ENCODE measurements around the gene RASAL3. TPM values are rescaled to one million over a fixed set of nuclear protein-coding genes. Genes with fewer than 3 reads are reported as not detected.
"Not testable (repeated sequence)": the region's sequence is repeated elsewhere in the genome, so short reads cannot be mapped to it uniquely, and the experiment has no call there.

The RASAL3 gene
- total RNA-seq, 2 donors from 2014 or later = 2.8 to 4.3 TPM

- no peaks in the 10 kb centered on the region for H3K4me1 ChIP-seq (replicated peaks)
- no peaks in the 10 kb centered on the region for H3K9me3 ChIP-seq
- H3K36me3 ChIP-seq = no peaks in the 10 kb centered on the region
- DNase-seq (ENCODE audit: low spot score) = peak; percentile 74
- 32% methylated on average over 1 of the region's 1 CpG for WGBS
- H3K4me3 ChIP-seq = no peak overlapping the region
- H3K27ac ChIP-seq = peak overlapping the region; percentile 49 to 81
- no peak for TF ChIP-seq POLR2A (IDR thresholded peaks at IDR 0.05)
- TF ChIP-seq CTCF (IDR thresholded peaks at IDR 0.05) = no peak
- TF ChIP-seq POLR2AphosphoS5 (IDR thresholded peaks at IDR 0.05) = peak; percentile 96
- no peaks in the 10 kb centered on the region for H3K27me3 ChIP-seq (replicated peaks; ENCODE audit: insufficient read depth)
- intact Hi-C loops (cut with DNase I) = no loop called here
Measured at GRCh38 chr19:15495151-15495550, 30.8 kb upstream of the RASAL3 start.

- DNase-seq (ENCODE audit: low spot score) = no peak
- WGBS = 51% methylated on average over 13 of the region's 13 CpGs
- no peak for TF ChIP-seq POLR2A (IDR thresholded peaks at IDR 0.05)
- no peak for TF ChIP-seq POLR2AphosphoS5 (IDR thresholded peaks at IDR 0.05)
- TF ChIP-seq CTCF (IDR thresholded peaks at IDR 0.05) = no peak
- Histone ChIP-seq H3K36me3 (no peaks in the 10 kb centered on the region), H3K4me1 (replicated peaks) (no peaks in the 10 kb centered on the region), H3K27ac (no peak overlapping the region), H3K4me3 (no peak overlapping the region), H3K9me3 (no peaks in the 10 kb centered on the region), H3K27me3 (replicated peaks; ENCODE audit: insufficient read depth) (no peaks in the 10 kb centered on the region)
- intact Hi-C loops (cut with DNase I) = no loop called here
Measured at GRCh38 chr19:15488489-15489226, 24.3 kb upstream of the RASAL3 start.

- Histone ChIP-seq H3K4me1 (replicated peaks) (no peaks in the 10 kb centered on the region), H3K27me3 (replicated peaks; ENCODE audit: insufficient read depth) (no peaks in the 10 kb centered on the region), H3K4me3 (no peak overlapping the region), H3K27ac (no peak overlapping the region), H3K9me3 (no peaks in the 10 kb centered on the region), H3K36me3 (no peaks in the 10 kb centered on the region)
- TF ChIP-seq POLR2A (IDR thresholded peaks at IDR 0.05) (no peak), POLR2AphosphoS5 (IDR thresholded peaks at IDR 0.05) (no peak), CTCF (IDR thresholded peaks at IDR 0.05) (no peak)
- 90% methylated on average over 4 of the region's 4 CpGs for WGBS
- intact Hi-C loops (cut with DNase I) = no loop called here
- DNase-seq (ENCODE audit: low spot score) = no peak
Measured at GRCh38 chr19:15487038-15487437, 22.7 kb upstream of the RASAL3 start.

- WGBS = 30% methylated on average over 5 of the region's 5 CpGs
- DNase-seq (ENCODE audit: low spot score) = peak; percentile 67
- H3K27me3 ChIP-seq (replicated peaks; ENCODE audit: insufficient read depth); intact Hi-C loops (cut with DNase I); H3K9me3 ChIP-seq; H3K4me3 ChIP-seq; H3K36me3 ChIP-seq; H3K4me1 ChIP-seq (replicated peaks): not testable (repeated sequence)
- peak; percentile 82 for TF ChIP-seq POLR2AphosphoS5 (IDR thresholded peaks at IDR 0.05)
- H3K27ac ChIP-seq = peak overlapping the region in 1 of 2 donors; percentile 55
Measured at GRCh38 chr19:15485768-15486167, 21.4 kb upstream of the RASAL3 start.

GRCh38 chr19:15480996-15481395 is 16.7 kb upstream of the RASAL3 start:
- H3K4me3 ChIP-seq; DNase-seq (ENCODE audit: low spot score); H3K4me1 ChIP-seq (replicated peaks); intact Hi-C loops (cut with DNase I); H3K9me3 ChIP-seq; H3K36me3 ChIP-seq; H3K27me3 ChIP-seq (replicated peaks; ENCODE audit: insufficient read depth): not testable (repeated sequence)
- 94% methylated on average over 7 of the region's 7 CpGs for WGBS
- H3K27ac ChIP-seq = peak overlapping the region in 1 of 2 donors; percentile 76
